Mesenteric fat pad (tissue), 1 donor: ENCODE results near the gene GRPR. TPM values are rescaled to one million over a fixed set of nuclear protein-coding genes. Genes with fewer than 3 reads are reported as not detected.
"Not testable (repeated sequence)": the region's sequence is repeated elsewhere in the genome, so short reads cannot be mapped to it uniquely, and the experiment has no call there.

Experiments used
- DNase-seq: peaks from one replicate; pipeline ENCODE4 v3.0.0-alpha.2; 2020; ENCODE audit warnings: low spot score
- total RNA-seq: library from RNA; stranded (reverse); fragmentation: NEBNext Ultra II Directional; extraction: Animal tissue kit (Norgen Biotek cat#: 25700); gene quantifications from one replicate; pipeline ENCODE4 v1.2.1, GENCODE V29; 2021
- donor health status: DM: yes; HTN: yes; CAD: no.

GRPR gene
- total RNA-seq, 1 donor from 2014 or later: not detected

DNA sequence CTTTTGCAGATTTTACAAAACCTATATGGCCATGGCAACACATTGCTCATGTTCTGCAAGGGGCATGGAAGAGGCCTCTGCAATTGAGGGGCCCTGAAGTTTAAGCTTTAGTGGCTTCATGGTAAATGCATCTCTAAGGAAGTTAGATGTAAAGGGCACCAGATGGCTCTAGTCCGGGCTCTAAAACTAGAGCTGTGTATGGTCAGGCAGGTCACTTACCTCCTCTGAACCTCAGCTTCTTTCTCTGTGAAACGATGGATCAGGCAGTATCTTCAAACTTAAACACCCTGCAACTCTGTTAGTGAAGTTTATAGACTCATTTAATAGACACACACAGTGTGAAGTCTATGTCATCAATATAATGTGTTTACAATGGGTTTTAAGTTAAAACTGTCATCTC, 53.9 kb downstream of the GRPR start:
- no peak for DNase-seq

- DNase-seq: not testable (repeated sequence)
Measured at GRCh38 chrX:16183843-16184242, 60.5 kb downstream of the GRPR start.

DNA sequence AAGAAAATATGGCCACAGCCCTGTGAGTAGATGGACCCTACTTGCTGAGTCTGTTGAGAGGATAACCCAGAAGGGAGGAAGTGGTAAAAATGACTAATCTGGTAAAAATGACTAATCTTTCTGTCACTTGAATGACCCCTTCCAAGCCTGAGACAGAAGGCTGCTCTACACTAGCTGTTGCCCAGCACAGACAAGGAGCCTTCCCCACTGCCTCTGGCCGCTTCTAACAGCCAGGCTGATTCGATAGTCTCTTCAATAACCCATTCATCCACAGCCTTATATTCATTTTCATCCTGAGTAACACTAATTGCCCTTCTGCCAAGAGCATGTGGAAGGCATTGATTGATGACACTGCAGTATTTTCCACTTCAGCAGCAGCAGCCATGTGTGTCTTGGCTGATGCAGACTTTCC, 62.4 kb downstream of the GRPR start:
- DNase-seq: no peak

GRCh38 chrX:16186380-16187007, 63.1 kb downstream of the GRPR start:
- no peak for DNase-seq

DNA sequence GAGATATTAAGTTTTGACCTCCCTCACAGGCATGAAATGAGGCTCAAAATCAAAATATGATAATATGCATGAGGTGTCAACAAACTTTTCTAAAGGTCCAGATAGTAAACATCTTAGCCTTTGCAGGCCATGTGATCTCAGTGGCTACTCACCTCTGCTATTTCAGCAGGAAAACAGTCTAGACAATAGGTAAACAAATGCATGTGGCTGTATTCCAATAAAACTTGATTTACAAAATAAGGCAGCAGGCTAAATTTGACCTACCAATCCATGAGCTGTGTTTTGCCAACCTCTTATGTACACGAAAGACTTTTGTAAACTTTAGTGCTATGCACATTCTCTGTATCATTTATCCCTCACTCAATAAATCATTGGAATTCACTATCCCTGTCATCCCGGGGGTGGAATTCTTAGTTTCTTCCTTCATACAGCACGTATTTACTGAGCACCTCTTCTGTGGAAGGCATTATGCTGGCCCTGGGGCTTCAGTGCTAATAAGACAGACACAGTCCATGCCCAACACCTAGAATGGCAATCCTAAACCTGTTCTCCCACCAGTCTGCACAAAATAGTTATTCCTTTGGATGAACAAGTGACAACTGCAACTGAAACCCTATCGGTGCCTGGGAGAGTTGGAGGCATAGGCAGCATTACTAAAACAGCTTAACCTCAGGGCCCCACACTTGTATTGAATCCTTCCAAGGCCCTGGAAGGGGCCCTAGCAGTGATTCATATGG, 63.8 kb downstream of the GRPR start:
- no peak for DNase-seq

- DNase-seq: no peak
Measured at GRCh38 chrX:16188687-16189086, 65.3 kb downstream of the GRPR start.

DNA sequence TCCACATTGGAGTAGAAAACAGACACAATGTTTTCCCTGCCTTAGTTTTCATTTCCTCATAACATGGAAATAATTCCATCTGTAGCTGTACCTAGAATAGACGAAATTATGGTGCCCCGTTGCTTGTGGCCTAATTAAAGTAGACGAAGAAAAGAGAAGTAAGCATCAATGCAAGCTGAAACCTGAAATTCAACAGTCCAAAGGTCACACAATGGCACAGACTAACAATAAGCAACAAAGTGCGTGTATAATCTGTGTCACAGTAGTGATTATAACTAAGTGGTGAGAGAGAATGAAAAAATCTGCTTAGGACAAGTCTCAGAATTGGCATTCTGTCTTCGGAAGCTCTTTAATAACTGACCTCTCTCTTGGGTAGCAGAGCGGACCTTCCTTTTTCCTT, 68.2 kb downstream of the GRPR start:
- DNase-seq: no peak

GRCh38 chrX:16196829-16197228, 73.5 kb downstream of the GRPR start:
- DNase-seq: no peak

DNA sequence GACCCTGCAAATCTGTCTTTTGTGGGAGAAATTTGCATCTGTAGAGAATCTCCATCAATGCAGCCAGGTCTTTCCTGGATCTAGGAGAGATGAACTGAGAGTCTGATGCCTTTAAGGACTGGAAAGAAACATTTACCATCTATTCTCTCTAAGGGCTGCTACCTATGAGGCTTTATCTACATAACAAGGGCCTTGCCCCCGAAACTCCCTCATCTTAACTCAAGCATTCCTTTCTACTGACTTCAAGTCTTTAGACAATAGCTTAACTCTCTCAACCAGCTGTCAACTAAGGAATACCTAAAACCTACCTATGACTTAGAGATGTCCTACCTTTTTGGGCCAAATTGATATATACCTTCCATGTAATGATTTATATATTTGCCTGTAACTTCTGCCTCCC, 76.0 kb downstream of the GRPR start:
- DNase-seq: no peak

GRCh38 chrX:16202943-16203342, 79.6 kb downstream of the GRPR start:
- DNase-seq: no peak

Other genes starting within 250 kb of the GRPR start
- gene MAGEB17, start 43.9 kb downstream of the GRPR start, total RNA-seq: not detected